Kidney capillary endothelial cell (primary cell): Measurements from ENCODE around the gene PRKCB.

ENCODE experiments used
- DNase-seq: peaks from one replicate; pipeline ENCODE4 v3.0.0-alpha.2; 2018; ENCODE audit warnings: low spot score

PRKCB gene

GRCh38 chr16:23836404-23837311 lies 875 bp downstream of the PRKCB start:
- DNase-seq = no peak

- no peak for DNase-seq
Observed at GRCh38 chr16:23837553-23838308, 1.9 kb downstream of the PRKCB start.

DNA sequence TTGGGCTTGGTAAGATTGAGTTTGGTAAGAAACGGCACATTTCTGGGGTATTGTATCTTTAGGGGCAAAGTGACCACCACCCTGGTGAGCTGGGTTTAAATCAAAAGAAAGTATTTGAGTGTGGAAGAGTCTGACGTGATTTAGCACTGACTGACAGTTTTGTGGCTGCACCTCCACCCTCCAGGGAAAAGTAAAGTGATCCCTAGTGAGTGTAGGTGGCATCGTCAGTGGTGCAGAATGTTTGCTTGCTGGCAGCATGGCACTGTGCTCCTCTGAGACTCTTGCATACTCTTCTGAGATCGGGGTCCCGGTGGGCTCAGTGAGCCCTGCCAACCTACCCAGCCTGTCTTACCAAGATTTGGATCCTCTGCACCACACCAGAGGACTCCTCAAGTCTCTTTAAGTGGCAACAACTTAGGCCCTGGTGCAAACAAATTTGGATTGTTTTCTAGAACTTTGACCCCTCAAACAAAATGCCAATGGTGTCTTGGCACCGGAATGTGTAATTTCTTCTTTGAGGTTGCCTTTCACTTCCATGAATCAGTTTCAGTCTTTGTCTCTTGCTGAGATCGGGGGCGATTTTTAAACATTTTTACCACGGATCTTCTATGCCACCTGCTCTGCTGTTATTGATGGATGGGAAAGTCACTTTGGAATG lies 2.8 kb downstream of the PRKCB start:
- DNase-seq = no peak

DNA sequence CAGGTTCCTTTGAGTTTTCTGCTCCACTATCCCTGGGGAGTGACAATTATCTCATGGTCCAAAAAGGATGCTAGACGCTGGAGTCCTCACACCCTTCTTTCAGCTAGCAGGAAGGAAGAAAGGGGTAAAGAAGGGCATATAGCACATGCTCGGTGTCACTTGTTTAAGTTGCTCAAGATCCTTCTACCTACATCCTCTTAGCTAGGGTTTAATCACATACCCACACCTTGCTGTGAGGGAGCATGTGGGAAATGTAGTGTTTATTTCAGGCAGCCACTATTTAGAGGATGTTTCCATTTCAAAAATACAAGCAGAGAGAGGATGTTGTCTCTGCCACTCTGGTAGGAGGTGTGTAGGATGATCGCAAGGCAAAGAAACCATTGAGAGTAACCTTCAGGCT lies 4.5 kb downstream of the PRKCB start:
- no peak for DNase-seq

- no peak for DNase-seq
Observed at GRCh38 chr16:23842137-23842600, 6.4 kb downstream of the PRKCB start.

- no peak for DNase-seq
Observed at GRCh38 chr16:23843143-23843542, 7.4 kb downstream of the PRKCB start.

GRCh38 chr16:23847251-23847650 lies 11.5 kb downstream of the PRKCB start:
- no peak for DNase-seq

DNA sequence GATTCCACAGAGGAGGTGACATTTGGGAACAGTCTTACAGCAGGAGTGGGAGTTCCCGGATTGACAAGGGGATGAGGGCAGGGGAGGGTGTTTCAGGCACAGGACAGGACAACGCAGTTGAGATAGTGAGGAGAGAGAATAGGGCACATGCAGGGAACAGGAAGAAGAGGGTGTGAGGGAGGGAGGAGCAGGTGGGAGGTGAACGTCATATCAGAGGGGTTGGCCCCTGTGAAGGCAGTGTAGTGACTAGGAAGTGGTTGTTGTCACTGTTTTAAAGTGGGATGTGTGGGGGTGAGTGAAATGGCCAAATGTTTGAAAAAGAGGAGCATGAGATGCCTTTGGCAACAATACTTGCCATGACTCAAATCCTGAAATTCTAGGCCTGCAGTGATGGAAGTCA lies 12.2 kb downstream of the PRKCB start:
- DNase-seq = no peak

GRCh38 chr16:23848958-23849357 lies 13.2 kb downstream of the PRKCB start:
- DNase-seq = no peak

- DNase-seq = no peak
Observed at GRCh38 chr16:23852794-23853562, 17.2 kb downstream of the PRKCB start.

GRCh38 chr16:23855010-23855409 lies 19.2 kb downstream of the PRKCB start:
- DNase-seq = no peak

GRCh38 chr16:23856251-23856709 lies 20.5 kb downstream of the PRKCB start:
- DNase-seq = no peak

GRCh38 chr16:23857256-23857880 lies 21.6 kb downstream of the PRKCB start:
- no peak for DNase-seq

DNA sequence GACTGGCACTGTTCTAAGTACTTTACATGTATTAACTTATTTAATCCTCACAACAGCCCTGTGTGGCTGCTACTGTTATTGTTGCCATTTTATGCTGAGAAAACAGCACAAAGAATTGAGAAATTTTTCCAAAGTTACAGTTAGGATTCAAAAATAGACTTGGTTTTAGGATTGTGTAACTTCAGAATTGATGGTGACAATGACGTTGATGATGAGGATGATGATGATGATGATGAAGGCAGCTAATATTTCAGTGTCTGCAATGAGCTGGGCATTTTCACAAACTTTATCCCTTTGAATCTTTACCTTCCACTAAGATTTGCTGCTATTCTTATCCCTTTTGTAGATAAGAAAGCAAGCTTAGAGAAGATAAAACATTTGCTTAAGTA lies 22.1 kb downstream of the PRKCB start:
- DNase-seq = no peak

- DNase-seq = no peak
Observed at GRCh38 chr16:23858542-23858941, 22.8 kb downstream of the PRKCB start.

GRCh38 chr16:23859713-23860269 lies 24.0 kb downstream of the PRKCB start:
- no peak for DNase-seq

DNA sequence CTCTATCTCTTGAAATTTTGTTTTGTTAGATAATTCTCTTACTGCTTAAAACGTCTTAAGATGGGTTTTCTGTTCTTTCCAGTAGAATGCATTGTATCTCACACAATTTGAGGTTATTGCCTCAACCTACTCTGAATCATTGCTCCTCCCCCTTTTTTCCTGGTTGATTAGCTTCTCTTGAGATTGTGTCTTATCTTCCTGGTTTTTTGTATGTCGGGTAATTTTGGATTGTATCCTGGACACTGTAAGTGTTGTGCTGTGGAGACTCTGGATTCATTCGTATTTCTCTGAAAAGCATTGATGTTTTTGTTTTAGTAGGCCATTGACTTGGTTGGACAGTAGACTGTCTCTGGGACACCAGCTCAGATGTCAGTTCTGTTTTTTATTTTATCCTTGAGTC lies 26.1 kb downstream of the PRKCB start:
- no peak for DNase-seq

DNA sequence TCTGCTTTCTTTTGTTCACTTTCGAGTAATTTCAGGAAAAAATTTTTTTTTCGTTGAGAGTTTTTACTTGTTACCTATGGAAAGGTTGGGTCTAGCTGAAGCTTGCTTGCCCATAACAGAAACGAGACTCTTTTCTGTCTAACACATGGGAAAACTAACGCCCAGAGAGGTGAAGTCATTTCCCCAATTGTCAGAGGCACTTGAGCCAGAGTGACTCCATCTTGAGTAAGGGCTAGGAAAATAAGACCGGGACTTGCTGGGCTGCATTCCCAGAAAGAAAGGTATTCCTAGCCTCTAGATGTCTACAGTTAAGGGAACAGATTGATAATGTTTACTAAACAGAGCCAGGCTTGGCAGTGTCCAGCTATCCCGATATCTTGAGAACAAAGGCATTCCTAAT lies 26.8 kb downstream of the PRKCB start:
- no peak for DNase-seq

GRCh38 chr16:23863511-23864422 lies 28.0 kb downstream of the PRKCB start:
- DNase-seq = no peak

DNA sequence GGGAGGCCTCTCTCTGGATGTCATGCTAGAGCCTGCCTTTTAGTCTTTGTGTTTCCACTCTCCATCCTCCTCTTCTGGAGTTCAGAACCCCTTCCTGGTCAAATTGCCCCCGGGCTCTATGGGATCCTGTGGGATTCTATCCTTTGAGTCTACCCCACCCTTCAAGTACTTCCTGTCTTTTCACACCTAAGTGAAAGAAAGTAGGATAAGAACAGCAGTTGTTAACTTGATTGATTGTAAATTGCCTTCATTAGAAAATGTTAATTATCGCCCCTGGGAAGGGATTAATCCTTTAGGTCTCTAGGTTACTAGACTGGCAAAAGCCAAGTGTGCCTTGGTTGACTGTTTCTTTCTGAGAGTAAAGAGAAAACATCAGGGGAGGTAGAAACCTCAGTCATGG lies 30.1 kb downstream of the PRKCB start:
- no peak for DNase-seq
